Right renal pelvis (tissue), 4 donors: ENCODE data around the gene OAF. TPM values are rescaled to one million over a fixed set of nuclear protein-coding genes. Genes with fewer than 3 reads are reported as not detected.
A peak's percentile ranks its signal among the peaks of the same experiment; 100 is the strongest.

ENCODE experiments used
- DNase-seq, 4 donors: peaks; one replicate each; pipeline ENCODE4 v3.0.0-alpha.2; 2013; ENCODE audit warnings: low read depth in 4 of 4, low spot score in 3 of 4, missing footprints in 1 of 4
- polyA plus RNA-seq, 4 donors: library from polyadenylated mRNA; unstranded; fragments of 120-200 nt; gene quantifications; one replicate each; pipeline ENCODE4 v1.2.1, GENCODE V29; 2013; ENCODE audit not compliant: insufficient read length in 4 of 4

Gene OAF
- polyA plus RNA-seq, 4 donors = 37.1 to 53.7 (median 37.8) TPM

DNA sequence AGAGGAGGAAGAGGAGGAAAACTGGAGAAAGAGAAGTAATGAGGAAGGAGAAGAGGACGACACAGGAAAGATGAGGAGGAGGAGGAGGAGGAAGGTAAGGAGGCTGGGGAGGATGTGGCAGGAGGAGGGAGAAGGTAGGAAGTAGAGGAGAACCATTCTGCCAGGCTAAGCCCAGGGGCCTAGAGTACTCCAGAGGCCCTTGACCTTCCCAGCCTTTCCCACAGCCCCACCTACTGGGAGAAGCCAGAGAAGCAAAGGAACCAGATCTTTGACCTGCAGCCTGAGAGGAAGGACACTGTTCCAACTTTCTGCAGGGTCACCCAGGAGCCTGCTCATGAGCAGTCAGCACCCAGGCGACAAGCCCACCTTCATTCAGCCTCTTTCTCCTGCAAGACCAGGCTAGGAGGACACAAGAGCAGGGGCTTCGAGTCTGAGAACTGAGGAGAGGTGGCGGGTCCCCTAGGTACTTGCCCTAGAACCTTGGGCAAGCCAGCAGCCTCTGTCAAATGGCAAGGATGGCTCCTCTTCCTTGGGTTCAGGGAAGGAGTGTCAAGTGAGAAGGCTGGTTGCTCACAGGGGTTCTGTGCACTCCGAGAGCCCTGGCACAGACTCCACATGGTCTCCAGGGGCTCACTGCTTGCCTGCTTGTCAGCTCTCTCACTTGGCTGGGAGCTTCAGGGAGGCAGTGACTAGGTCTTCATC, 27.9 kb upstream of the OAF start:
- DNase-seq = no peak

DNA sequence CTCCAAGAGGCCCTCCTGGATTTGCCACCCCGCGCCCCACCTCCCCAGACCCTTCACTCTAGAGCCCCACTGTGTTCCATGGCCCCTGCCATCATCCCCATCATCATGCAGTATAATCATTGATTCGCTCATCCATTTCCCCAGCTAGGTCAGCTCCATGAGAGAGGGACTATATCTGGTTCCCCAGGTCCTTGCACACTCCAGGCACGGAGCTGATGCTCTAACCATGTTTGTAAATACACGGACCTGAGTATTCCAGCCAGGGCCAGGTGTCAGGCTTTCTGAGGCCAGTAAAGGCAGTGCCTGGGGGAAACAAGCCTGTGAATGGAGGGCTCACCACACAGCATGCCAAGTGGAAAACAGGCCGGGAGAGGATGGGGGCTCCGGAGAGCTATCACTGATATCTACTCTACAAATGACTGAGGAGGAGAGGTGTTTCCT, 27.1 kb upstream of the OAF start:
- DNase-seq = no peak

DNA sequence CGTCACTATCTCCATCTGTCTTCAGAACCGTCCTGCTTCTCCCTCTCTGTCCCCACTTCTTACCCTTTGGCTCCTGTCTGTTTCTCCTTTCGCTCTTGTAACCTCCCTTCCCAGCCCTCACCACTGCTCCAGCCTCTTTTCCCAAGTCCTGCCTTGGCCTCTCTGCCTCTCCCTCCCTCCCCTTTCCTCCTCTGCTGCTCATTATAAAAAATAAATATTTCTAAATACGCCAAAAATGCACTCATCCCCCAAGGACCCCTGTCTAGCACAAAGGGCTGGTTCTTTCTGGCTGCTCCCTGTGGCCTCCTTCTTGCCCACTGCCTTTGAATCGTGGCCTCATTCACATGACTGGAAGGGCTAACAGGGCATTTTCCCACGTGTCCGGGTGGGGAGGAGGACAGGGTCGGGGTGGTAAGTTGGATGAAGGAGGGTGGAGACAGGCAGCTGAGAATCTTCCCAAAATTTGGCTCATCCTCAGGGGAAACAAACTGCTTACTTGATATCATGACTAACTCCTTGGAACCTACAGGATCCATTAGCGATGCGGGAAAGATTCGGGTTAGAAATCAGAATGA, 26.4 kb upstream of the OAF start:
- no peak for DNase-seq

DNA sequence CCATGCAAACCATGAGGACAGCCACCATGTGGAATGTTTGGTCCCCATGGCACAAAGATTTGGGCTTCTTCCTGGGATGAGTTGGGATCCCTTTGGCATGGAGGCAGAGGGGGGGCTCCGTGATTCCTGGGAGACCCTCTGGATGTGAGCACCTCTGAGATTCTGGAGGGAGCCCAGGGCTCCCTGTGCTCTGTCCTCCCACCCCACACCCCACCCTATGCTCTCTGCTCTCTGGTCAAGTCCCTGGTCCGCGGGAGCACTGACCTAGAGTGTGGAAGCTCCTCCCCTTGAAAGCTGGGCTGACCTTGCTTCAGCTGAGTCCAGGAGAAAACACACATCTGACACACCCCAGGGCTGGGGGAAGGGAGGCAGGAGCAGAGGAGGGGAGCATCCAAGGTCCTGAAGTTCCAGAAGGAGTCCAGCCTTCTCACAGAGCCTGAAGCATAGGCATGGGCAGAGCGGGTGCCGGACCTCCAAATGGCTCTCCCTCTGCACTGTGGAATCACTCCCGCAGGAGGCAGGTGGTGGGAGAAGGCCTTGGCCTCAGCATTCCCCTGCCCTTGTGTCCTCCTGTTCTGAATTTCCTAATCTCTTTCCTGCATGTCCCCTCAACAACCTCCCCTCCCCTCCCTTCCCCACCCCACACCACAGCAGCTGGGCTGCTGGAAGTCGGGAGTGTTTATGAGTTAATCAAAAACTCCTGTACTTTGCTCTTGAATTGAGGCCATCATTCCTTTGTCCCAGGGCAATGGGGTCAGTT, 25.7 kb upstream of the OAF start:
- DNase-seq = peak in 1 of 4 donors; percentile 60

DNA sequence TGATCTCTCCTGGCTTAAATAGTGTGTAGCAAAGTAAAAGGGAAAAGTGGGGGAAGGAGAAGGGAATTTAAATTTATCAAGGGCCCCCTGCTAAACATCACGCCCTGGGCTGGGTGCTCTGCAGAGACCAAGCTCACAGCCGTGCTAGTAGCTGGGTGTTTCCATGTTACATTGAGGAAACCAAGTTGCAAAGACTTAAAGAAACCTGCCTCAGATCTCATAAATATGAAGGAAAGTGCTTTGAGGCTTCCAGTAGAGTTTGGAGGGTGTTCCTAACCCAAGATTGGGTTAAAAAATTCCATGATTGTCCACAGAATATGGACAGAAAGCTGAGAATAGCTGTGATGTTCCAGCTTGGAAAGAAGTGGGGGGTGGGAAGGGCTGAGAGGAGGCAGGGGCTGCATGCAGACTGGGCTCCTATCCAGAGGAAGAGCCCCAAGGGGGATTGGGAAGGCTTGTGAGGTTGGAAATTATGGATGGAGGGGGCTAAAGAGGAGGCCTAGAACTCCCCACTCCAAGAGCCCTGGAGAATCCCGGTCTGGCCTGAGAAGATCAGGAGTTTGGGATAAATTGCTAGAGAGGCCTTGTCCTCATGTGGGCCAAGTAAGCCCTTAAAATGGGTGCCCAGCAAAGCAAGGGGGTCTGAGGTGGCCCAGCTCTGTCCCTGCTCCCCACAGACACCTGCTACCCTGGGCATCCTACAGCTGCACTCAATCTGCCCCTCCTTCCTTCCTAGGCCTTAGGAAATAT, 25.0 kb upstream of the OAF start:
- DNase-seq = peak in 3 of 4 donors; percentile 51 to 83 (median 75)

DNA sequence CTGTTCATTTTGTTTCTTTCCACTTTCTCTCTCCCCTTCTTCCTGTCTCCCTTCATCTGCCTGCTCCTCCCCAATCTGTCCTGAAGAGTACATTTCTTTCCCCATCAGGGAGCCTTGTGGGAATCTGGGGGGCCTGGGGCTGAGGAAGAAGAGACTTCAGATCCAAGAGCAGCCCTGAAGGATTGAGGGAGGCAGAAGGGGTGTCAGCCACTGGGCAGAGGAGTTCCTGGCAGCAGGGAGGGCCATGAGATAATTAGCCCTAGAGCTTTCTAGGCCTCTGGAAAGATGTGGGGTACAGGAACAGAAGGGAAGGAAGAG, 24.4 kb upstream of the OAF start:
- DNase-seq = no peak

DNA sequence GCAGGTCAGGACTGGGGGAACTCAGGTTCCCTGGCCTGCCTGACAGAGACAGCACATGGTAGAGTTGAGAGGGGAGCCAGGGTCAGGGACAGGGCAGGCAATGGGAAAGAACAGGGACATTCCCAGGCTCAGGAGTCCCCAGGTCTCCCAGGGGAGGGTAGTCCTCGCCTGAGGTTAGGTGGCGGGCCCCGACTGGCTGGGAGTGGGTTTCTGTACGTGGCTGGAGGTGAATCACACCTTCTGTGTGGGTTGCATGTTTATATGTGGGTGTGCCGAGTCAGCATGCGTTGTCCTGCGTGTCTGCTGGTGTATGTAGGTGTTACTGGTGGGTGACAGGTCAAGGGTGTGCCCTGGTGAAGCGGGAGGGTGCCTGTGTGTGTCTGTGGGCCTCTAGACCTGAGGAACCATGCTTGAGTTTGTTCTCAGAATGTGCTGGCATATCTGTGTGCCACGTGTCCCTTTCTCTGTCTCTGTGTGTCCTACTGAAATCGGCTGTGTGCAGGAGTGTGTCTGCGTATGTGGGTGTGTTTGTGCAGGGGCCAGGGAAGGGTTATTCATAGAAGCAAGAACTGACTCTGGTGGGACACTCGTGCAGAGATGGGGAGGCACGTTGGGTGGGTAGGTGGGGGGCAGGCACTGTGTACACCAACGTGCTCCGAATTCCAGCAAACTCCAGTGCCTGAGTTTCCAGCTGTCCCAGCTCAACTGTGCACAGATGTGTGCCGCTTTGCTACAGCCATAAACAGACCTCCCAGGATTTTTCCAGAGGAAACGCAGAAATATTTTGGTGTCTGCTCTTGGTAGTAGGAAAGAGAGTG, 23.8 kb upstream of the OAF start:
- peak in 1 of 4 donors; percentile 72 for DNase-seq

DNA sequence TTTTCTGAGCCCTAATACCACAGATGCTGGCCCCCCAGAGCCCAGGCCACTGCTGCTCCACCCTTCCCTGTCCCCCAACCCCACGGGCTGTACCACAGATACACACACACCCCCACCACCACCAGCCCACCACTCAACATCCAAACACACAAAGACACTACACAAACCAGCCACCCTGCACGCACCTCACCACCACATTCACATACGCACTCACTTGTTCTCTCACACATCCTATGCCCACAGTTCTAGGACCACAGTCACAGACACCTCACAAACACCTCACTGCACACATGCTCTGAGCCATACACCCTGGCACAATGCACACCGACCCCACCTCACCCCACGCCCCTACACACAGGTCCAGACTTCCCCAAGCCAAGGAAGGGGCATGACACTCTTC, 22.5 kb upstream of the OAF start:
- no peak for DNase-seq

DNA sequence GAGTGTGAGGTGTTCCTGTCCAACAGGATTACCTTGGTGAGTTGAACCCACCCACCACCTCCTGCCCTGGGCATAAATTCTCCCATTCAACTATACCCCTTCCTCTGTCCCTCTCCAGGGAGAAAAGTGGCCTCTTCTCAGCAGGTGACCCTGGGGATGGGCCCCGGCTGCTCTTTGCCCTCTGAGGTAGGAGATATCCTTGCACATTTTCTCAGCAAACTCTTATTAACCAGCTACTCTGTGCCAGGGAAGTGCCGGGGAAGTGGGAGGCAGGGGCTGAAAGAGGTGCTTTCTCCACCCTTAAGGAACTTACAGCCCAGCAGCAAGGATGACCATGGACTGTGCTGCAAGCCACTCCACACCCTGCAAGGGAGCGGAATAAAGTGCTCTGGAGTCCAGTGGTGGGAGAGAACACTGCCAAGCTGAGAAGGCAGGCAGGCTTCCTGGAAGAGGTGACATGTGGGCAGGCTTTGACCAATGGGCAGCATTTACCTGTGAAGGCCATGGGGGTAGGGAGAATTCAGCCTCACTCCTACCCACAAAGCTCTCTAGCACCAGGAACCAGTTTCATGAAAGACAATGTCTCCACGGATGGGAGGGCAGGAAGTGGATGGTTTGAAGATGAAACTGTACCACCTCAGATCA, 21.9 kb upstream of the OAF start:
- no peak for DNase-seq

DNA sequence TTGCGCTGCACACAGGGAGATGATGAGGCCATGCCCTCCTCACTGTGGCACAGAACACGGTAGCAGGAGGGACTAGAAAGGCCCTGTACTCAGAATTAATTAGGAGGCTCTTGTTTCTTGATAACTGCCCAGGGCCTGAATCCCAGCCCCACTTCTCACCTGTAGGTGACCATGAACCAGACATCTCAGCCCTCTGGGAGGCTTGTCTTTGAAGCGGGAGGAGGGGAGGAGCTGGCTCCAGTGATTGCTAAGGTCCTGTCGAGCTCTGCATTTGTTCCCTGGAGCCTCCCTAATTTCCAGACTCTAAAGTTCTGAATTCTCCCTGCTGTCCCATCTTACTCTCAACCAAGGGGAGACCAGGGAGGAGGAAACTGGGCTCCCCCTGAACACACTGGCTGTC, 19.8 kb upstream of the OAF start:
- no peak for DNase-seq

DNA sequence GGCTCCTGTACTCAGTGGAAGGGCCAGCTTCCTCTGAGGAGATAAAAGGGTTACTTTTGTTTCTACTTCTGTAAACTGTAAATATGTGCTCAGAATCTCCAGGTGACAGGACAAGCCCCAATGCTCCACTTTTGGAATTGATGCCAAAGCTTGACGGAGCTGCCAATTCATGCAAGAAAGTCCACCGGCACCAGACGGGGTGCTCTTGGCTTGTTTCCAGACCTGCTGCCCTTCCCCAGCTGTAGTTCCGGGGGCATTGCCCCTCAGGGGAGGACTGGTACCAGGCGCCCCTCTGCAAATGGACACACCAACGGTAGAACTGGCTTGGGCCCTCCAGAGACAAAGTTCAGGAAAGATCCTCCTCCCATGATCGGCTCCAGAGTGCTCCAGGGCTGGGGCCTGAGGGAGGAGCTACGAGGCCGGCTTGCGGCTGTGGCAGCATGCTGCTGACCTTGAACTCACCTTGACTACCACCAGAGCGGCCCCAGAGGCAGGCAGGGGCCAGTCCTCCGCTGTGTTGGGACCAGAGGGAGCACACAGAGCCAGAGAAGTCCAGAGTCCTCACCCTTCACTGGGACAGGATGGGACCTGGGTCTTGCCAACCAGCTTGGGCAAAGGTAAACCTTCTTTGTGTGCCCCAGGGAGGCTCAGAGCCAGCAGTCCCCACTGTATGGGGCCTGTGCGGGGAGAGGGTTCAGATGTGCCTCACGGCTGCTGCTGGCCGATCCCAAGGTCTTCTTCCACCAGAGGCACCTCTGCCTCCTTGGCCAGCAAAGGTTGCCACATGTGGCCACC, 17.8 kb upstream of the OAF start:
- no peak for DNase-seq

DNA sequence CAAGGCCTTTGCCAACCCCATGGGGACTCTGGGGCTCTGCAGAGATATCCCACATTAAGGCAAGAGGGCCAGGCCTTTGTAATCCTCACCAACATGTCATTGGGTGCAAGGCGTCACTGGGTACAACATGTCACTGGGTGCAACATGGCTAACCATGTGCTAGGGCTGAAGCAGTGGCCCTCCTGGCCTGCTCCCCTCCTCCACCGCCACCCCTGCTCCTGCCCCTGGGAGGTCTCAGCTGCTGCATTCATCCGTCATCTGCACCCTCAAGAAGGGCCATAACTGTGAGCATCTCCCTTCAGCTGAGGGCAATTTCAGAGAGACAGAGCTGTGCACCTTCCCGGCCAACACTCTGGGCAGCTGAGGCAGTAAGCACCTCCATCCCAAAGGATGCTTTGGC, 16.7 kb upstream of the OAF start:
- no peak for DNase-seq

DNA sequence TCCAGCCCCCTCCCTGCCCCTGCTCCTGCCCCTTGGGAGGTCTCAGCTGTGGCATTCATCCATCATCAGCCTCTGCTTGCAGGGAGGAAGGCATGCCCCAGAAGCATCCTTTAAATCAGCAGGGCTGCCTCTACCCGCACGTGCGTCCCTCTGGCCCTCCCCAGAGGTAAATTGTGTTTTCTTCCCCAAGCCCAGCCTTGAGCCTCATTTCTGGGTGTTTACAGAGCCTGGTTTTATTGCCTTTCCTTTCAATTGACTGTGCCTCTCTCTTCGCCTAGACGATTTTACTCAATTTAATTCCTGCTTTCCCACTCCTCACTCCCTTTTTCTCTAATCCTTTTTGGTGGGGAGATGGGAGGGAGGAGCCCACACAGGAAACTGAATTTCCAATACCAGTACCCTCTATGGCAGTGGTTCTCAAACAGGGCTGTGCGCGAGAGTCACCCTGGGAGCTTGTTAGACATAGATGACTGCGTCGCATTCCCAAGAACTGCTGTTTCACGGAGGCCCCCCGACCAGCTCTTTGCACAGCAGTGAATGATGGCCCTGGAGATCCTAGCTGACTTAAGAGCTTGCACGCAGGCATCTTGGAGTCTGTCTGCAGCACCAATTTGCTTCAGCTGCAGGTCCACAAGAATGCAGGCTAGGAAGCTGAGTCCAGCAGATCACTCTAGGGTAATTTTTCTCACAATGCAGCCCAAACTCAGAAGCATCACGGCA, 15.1 kb upstream of the OAF start:
- no peak for DNase-seq

DNA sequence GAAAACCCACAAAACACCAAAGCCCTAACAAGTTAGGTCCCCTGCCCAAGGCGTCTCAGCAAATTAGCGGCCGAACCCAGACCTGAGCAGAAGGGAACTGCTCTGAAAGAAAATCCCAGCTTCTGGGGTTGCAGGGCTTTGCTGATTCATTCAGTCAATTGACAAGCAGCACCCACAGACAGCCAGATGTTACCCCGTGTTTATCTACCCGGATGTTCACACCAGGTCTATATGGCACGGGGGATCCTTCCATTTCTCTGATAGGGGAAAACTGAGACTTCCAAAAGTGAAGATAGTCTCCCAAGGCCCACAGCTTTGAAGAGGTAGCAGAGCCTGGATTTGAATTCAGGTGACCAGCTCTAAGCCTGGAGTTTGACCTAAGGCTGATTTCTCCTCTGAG, 14.0 kb upstream of the OAF start:
- no peak for DNase-seq

DNA sequence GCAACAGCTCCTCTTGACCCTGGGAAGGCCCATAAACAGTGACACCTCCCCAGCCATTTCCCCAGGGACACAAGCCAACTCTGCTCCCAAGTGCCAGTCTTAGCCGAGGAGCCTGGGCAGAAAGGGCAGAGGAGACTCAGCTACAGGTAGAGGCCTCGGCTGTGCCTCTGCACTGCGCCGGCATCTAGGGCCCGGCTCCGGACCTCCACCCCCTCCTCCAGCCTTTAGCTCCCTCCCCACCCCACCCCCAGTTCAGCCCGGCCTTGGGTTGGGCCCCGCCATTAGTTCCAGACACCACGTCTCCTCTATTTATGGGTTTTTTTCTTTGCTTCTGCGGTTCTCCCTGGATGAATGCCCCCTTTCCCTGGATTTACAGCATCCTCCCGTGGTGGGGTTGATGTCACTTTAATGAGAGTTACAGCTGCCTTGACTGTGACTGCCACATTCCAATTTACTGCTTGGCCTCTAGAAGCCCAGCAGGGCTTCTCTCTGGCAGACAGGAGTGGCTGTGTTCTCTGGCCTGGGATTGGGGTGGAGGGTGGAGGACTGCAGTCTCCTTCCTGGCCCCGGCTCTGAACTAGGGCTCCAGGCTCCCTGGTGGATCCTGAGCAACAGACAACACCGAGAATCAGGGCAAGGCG, 13.5 kb upstream of the OAF start:
- peak; percentile 48 to 85 (median 72) for DNase-seq

DNA sequence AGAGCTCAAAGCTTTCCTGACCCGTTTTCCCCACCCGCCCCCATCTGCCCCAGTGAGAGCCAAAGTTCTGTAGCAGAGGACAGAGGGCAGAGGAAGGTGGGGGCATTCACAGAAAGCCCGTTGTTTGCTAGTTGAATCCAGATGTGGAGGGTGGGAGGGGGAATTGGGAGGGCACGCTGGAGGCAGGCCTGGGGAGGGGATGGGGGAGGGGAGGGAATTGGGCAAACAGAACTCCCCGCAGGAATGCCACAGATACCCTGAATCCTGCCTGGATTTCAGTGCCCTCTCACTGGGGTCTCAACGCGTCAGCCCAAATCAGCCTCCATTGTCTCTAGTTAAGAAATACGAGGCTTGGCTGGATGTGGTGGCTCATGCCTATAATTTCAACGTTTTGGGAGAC, 12.9 kb upstream of the OAF start:
- no peak for DNase-seq

DNA sequence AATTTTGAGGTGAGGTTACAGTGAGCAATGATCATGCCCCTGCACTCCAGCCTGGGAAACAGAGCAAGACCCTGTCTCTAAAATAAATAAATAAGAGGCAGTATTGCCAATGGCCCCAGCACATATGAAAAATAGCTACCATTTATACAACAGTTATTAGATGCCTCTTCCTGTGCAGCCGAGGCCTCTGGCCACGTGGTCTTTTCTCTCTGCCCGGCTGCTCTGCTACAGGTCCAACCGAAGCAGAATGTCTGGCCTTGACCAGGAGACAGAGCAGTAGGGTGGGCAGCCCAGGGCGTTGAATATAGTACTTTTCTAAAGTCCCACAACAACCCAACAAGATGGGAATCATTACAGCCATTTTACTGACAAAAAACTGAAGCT, 12.4 kb upstream of the OAF start:
- DNase-seq = no peak
